Esophagus muscularis mucosa (tissue), 4 donors: Measurements from ENCODE around the gene TLX2. TPM values are rescaled to one million over a fixed set of nuclear protein-coding genes. Genes with fewer than 3 reads are reported as not detected.

Experiments
- DNase-seq: peaks from one replicate; pipeline ENCODE4 v3.0.0-alpha.2; 2017; ENCODE audit errors: extremely low spot score
- H3K27ac ChIP-seq, 4 donors: fragments of 200-600 bp; sonication (generic); replicated peaks in 1 of 4; 1 replicate in 3 of 4; 2 replicates in 1 of 4; pipeline ENCODE4 v1.5.1; 2016 to 2019; ENCODE audit warnings: mild to moderate bottlenecking in 1 of 4
- H3K27me3 ChIP-seq, 4 donors: fragments of 200-600 bp; sonication (generic); one replicate each; pipeline versions ENCODE4 v1.5.1 to v1.6.0; 2016 to 2019
- H3K36me3 ChIP-seq, 4 donors: fragments of 200-600 bp; sonication (generic); one replicate each; pipeline ENCODE4 v1.5.1; 2016 to 2019
- H3K4me1 ChIP-seq, 4 donors: fragments of 200-600 bp; sonication (generic); one replicate each; pipeline ENCODE4 v1.5.1; 2016 to 2019
- H3K4me3 ChIP-seq, 4 donors: fragments of 200-600 bp; sonication (generic); 1 replicate in 2 of 4; 2 replicates in 2 of 4; pipeline ENCODE4 v1.5.1; 2016 to 2019; ENCODE audit warnings: mild to moderate bottlenecking in 4 of 4, moderate library complexity in 1 of 4
- H3K9me3 ChIP-seq, 4 donors: fragments of 200-600 bp; sonication (generic); 1 replicate in 3 of 4; 2 replicates in 1 of 4; pipeline ENCODE4 v1.5.1; 2016 to 2019
- EP300 ChIP-seq: sonication (generic); formaldehyde crosslinking; IDR thresholded peaks from one replicate; pipeline ENCODE4 v1.6.1; 2017; ENCODE audit warnings: antibody characterized with exemption
- POLR2A ChIP-seq: fragments of 450-650 bp; IDR thresholded peaks from one replicate; pipeline ENCODE4 v1.6.1; 2017; ENCODE audit warnings: antibody characterized with exemption, moderate library complexity, mild to moderate bottlenecking, low read depth
- POLR2AphosphoS5 ChIP-seq, 2 donors: sonication (generic); formaldehyde crosslinking; IDR thresholded peaks; one replicate each; pipeline ENCODE4 v1.6.1; 2017; ENCODE audit warnings: antibody characterized with exemption in 2 of 2
- WGBS: methylation state at CpG from one replicate; pipeline ENCODE4 v1.1.5; 2018; 5-methylcytosine and 5-hydroxymethylcytosine counted together
- intact Hi-C: fragments of 100-400 bp; cut with DNase I; formaldehyde crosslinking; loops from one replicate; pipeline ENCODE4 v1.15.1; 2023
- total RNA-seq, 4 donors: library from RNA; depleted of rRNA; stranded (reverse); fragments of >200 nt; gene quantifications; one replicate each; pipeline versions ENCODE4 v1.1.0 to v1.2.1, GENCODE V29; 2016
- TF ChIP-seq, protein P1 (sequence below), 3 experiments: fragments of 200-600 bp in 2 of 3; fragments of 450-650 bp in 1 of 3; sonication (generic) in 2 of 3; IDR thresholded peaks; one replicate each; pipeline ENCODE4 v1.5.1; 2017 to 2019; ENCODE audit warnings: antibody characterized with exemption in 3 of 3, mild to moderate bottlenecking in 2 of 3, moderate library complexity in 1 of 3

The TLX2 gene
- total RNA-seq, 4 donors from 2014 or later = 0.42 to 0.99 (median 0.84) TPM; not detected in 1

DNA sequence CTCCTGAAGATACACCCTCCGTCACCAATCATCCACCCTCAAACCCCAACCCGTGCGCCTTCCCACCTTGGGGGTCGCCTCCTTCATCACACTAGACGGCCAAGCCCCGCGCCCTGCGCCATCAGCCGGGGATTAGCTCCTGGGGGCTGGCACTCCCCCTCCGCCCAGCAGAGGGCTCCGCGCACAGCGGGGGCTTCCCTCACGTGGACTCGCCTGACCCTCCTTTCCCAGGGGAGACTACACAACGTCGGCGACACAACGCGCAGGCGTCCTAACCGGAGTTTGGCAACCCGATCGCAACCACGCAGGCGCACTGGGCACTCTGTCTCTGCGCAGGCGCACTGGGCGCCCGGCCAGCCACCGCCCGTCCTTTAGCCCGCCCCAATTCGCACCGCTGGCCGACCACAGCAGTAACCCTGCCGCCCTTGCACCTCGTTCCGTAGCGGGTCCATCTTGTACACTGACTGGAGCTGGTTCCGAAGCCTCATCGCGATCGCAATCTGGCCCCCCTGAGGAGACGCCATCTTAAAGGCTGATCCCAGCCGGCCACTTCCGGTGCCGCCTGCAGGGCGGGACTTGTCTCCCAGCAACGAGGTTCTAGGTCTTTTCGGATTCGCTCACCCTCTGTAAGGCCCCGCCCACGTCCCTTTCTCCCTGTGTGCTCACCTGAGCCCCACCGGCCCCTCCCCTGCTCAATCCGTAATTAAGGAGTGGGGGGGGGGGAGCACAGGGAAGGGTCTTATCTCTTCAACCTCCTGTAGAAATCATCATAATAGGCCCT is 6.9 kb upstream of the TLX2 start, which contains the start of gene PCGF1:
TSS of gene PCGF1 (minus strand) at position 551 of the 781 bp plus-strand sequence. CDS start at position 524, 27 bp downstream.
- no peak for TF ChIP-seq POLR2A
- TF ChIP-seq, protein P1, sequence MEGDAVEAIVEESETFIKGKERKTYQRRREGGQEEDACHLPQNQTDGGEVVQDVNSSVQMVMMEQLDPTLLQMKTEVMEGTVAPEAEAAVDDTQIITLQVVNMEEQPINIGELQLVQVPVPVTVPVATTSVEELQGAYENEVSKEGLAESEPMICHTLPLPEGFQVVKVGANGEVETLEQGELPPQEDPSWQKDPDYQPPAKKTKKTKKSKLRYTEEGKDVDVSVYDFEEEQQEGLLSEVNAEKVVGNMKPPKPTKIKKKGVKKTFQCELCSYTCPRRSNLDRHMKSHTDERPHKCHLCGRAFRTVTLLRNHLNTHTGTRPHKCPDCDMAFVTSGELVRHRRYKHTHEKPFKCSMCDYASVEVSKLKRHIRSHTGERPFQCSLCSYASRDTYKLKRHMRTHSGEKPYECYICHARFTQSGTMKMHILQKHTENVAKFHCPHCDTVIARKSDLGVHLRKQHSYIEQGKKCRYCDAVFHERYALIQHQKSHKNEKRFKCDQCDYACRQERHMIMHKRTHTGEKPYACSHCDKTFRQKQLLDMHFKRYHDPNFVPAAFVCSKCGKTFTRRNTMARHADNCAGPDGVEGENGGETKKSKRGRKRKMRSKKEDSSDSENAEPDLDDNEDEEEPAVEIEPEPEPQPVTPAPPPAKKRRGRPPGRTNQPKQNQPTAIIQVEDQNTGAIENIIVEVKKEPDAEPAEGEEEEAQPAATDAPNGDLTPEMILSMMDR (IDR thresholded peaks at IDR 0.05) = peak in 2 of 3 experiments; percentile 29 to 30
- no peak for TF ChIP-seq EP300
- peak; percentile 78 to 86 for TF ChIP-seq POLR2AphosphoS5 (IDR thresholded peaks at IDR 0.05)
- peaks cover 0 to 75% (median 23%) of the 10 kb centered on the region in 4 donors for H3K27me3 ChIP-seq
- peaks cover 0 to 21% (median 18%) of the 10 kb centered on the region in 4 donors for H3K36me3 ChIP-seq
- DNase-seq = peak; percentile 100
- peak within 1 kb of the TSS; percentile 92 to 99 (median 99) for H3K27ac ChIP-seq
- H3K4me3 ChIP-seq = peak within 1 kb of the TSS; percentile 71 to 99 (median 86)
- WGBS = 3% methylated on average over 27 of the region's 56 CpGs
- H3K9me3 ChIP-seq = no peaks in the 10 kb centered on the region
- intact Hi-C loops = no loop called here
- H3K4me1 ChIP-seq = peaks cover 34 to 55% (median 50%) of the 10 kb centered on the region in 4 donors

DNA sequence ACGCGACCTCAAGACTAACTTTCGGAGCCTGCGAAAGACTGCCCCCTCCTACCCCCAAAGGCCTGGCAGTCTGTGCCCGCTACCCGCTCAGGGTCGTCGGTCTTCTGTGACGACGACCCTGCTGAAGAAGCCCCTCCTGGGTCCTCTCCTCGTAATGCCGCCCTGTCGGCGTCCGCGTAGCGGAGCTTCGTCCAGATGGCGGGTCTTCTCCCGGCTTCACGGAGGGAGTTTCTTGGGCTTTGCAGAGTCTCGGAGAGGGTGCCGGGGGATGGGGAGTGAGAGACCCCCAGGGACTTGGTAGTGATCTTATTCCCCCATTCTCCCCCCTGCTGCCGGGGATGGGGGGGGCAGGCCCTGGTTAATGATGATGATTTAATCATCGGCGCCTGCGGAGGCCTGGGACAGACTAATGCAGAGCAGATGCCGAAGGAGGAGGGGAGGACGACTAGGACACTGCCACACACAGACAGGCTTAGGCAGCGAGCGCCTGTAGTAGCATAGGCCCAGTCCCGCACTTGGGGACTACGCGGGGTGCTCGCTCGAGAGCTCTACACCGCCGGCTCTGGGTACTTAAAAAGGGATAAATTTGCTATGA is 6.2 kb upstream of the TLX2 start:
- intact Hi-C loops = no loop called here
- peaks cover 0 to 21% (median 18%) of the 10 kb centered on the region in 4 donors for H3K36me3 ChIP-seq
- TF ChIP-seq, protein P1 (IDR thresholded peaks at IDR 0.05) = no peak
- TF ChIP-seq EP300 = no peak
- TF ChIP-seq POLR2AphosphoS5 (IDR thresholded peaks at IDR 0.05) = no peak
- TF ChIP-seq POLR2A = no peak
- no peaks in the 10 kb centered on the region for H3K9me3 ChIP-seq
- 19% methylated on average over 24 of the region's 38 CpGs for WGBS
- no peak for DNase-seq
- H3K4me3 ChIP-seq = peak overlapping the region; percentile 71 to 99 (median 86)
- H3K4me1 ChIP-seq = peaks cover 32 to 48% (median 43%) of the 10 kb centered on the region in 4 donors
- H3K27me3 ChIP-seq = peaks cover under 1 to 75% (median 21%) of the 10 kb centered on the region in 4 donors
- H3K27ac ChIP-seq = peak overlapping the region; percentile 92 to 99 (median 99)

DNA sequence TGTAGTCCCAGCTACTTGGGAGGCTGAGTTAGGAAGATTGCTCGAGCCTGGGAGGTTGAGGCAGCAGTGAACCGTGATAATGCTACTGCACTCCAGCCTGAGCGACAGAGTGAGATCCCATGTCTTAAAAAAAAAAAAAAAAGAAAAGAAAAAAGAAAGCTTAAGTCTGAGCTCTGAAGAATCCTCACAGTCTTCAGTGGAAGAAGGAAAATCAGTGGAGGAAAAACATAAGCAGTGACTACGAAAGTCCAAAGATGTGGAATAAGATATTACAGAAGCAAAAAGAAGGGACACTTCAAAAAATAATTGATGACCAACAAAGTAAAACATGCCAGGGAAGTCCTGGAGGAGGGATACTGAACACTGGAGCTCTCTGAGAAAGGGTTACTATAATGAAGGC is 4.0 kb upstream of the TLX2 start:
- peaks cover 33 to 45% (median 44%) of the 10 kb centered on the region in 4 donors for H3K4me1 ChIP-seq
- no peaks in the 10 kb centered on the region for H3K9me3 ChIP-seq
- no peak overlapping the region for H3K27ac ChIP-seq
- no peak overlapping the region for H3K4me3 ChIP-seq
- intact Hi-C loops = no loop called here
- WGBS = 79% methylated on average over 4 of the region's 4 CpGs
- H3K27me3 ChIP-seq = peaks cover 18 to 78% (median 42%) of the 10 kb centered on the region in 4 donors
- TF ChIP-seq, protein P1 (IDR thresholded peaks at IDR 0.05) = no peak
- no peak for DNase-seq
- H3K36me3 ChIP-seq = peaks cover 0 to 11% (median 9%) of the 10 kb centered on the region in 4 donors

DNA sequence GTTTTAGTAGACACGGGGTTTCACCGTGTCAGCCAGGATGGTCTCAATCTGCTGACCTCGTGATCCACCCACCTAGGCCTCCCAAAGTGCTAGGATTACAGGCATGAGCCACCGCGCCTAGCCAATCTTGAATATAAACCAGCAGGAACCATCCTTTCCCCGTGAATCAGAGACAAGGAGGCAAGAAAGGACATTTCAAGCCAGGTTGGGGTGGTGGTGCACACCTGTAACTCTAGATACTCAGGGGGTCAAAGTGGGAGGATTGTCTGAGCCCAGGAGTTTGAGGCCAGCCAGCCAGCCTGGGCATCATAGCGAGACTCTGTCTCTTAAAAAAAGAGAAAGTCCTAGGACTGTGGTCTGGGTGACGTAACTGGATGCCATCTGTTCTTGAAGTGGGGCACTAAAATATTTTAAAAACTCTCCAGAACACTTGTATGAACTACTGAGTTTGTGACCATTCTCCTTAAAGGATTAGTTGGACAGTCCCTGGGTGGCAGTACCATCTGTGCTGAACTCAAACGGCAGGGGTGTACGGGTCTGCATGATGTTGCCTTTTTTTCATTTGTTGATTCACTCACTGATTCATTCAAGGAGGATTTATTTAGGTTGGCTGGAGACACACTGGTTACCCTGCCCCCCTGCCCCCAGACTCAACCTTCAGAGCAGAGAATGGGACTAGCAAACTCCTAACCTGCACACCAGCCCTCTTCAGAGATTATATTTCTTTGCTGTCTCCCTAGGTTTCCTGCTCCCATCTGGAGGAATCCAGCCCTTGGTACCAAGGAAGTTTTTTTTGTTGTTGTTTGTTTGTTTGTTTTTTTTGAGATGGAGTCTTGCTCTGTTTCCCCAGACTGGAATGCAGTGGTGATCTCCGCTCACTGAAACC is 2.9 kb upstream of the TLX2 start:
- H3K4me1 ChIP-seq = peaks cover 34 to 45% (median 44%) of the 10 kb centered on the region in 4 donors
- H3K27ac ChIP-seq = no peak overlapping the region
- DNase-seq = no peak
- H3K4me3 ChIP-seq = no peak overlapping the region
- H3K36me3 ChIP-seq = peaks cover 0 to under 1% (median under 1%) of the 10 kb centered on the region in 4 donors
- intact Hi-C loops = no loop called here
- H3K27me3 ChIP-seq = peaks cover 18 to 78% (median 53%) of the 10 kb centered on the region in 4 donors
- WGBS = 47% methylated on average over 11 of the region's 11 CpGs
- no peaks in the 10 kb centered on the region for H3K9me3 ChIP-seq
- no peak for TF ChIP-seq EP300
- TF ChIP-seq, protein P1 (IDR thresholded peaks at IDR 0.05) = no peak
- no peak for TF ChIP-seq POLR2AphosphoS5 (IDR thresholded peaks at IDR 0.05)
- TF ChIP-seq POLR2A = no peak
